GM18868 (cell line): Measurements from ENCODE around the gene MUL1.
"Not testable (repeated sequence)": the region's sequence is repeated elsewhere in the genome, so short reads cannot be mapped to it uniquely, and the experiment has no call there.

Experiments
- ATAC-seq: cut with Tn5 transposase; IDR thresholded peaks from one replicate; pipeline ENCODE4 v1.9.1; 2021; ENCODE audit warnings: mild to moderate bottlenecking, moderate library complexity; ENCODE audit not compliant: unreplicated experiment

The MUL1 gene

GRCh38 chr1:20507564-20508410 is at the start of gene MUL1:
TSS of gene MUL1 (minus strand) at chr1:20508151. CDS start at chr1:20508024, 127 bp downstream.
- ATAC-seq = peak; percentile 79

DNA sequence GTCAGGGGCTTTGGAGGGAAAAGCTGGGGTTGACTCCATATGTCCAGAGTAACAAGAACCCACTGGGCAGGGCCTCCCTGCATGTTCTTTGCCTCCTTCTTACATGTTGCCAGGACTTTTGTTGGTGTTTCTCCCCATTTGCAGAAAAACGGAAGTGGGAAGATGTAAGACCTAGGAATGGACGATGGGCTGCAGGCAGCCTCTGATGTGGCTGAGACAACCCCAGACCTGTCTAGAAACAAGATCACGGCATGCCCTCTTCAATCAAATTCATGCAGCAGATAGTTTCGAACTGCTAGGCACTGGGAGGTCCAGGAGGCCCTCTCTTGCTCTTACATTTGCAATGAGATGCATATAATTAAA is 47.8 kb upstream of the MUL1 start:
- ATAC-seq = no peak

DNA sequence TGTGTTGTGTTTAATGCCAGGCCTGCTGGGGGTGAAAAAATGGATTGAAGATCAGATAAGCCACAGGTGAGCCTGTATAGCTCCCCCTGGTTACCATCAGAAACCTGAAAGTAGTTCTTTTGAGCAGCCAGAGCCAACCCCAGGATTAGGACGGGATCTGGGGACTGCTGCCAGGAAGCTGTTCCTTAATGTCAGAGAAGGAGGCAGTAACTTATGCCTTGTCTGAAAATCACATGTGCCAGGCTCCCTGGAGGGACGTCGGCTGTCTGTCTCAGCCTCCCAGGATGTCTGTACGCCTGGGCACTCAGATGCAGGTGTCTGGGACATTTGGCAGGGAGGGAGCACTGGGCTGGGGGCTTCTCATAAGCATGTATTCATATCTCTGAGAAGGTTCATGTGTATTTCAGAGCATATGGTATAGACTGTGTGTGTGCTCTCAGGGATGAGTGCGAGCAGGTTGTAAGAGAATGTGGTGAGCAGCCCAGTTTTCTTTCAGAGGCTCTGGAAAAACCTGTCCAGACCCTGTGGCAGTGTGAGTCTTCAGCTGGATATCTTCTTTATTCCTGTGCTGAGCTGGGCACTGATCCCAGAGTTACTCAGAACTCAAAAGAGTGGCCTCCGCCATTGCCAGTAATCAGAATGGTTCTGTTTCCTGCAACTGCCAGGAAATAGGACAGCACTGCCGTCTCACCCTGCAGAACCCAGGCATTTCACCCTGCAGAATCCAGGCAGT is 47.2 kb upstream of the MUL1 start:
- no peak for ATAC-seq

DNA sequence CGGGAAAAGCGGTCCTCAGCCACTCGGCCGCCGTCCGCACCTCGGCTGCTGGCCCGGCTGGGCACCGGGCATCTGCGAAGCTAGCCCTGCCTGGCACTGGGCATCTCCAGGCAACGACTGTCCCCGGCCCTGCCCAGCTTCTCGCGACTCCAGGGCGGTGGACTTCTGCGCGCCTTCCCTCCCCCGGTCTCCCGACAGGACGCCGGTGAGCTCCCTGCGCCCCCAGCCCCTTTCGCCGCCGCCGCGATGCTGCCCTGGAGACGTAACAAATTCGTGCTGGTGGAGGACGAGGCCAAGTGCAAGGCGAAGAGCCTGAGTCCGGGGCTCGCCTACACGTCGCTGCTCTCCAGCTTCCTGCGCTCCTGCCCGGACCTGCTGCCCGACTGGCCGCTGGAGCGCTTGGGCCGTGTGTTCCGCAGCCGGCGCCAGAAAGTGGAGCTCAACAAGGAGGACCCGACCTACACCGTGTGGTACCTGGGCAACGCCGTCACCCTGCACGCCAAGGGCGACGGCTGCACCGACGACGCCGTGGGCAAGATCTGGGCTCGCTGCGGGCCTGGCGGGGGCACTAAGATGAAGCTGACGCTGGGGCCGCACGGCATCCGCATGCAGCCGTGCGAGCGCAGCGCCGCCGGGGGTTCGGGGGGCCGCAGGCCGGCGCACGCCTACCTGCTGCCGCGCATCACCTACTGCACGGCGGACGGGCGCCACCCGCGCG is 44.9 kb upstream of the MUL1 start:
- no peak for ATAC-seq

DNA sequence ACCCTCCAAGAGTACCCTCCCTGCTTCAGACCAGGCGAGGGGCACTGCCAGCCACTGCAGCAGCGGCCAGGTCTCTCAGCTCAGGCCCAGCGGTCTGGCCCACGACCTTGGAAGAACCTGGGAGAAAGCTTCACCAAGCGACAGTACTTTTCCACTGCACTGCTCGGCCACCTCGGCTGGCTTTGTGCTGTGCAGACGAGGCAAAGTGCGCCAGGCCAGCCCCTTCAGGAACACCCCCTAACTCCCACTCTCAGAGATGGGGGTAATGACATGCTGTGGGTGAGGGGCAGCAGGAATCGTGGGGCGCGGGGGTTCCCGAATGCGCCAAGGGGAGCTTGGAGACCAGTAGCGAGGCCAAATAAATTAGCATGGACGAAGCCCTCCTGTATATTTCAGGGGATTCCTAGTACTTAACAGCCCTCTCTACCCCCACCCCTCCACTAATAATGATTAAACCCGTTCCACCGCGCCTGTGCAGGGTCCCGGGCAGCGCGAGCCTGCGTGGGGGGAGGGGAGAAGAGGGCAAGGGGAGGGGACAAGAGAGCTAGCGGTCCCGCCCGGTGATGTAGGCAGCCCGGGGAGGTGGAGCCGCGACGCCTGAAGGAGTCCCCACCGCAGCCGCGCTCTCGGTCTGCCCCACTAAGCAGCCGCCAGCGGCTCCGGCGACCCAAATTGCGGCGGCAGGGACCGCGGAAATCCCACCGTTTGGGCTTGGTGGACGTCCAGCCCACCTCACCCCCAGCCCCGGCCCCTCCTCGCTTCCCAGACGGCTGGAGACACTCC is 44.2 kb upstream of the MUL1 start, which contains the start of gene FAM43B:
Gene FAM43B, plus strand, starts transcription at position 629 of the 783 bp plus-strand sequence. CDS start 401 bp downstream, outside the sequence.
- ATAC-seq = no peak

GRCh38 chr1:20551161-20551560 is 43.2 kb upstream of the MUL1 start:
- ATAC-seq = no peak

GRCh38 chr1:20546637-20547036 is 38.7 kb upstream of the MUL1 start:
- ATAC-seq = no peak

DNA sequence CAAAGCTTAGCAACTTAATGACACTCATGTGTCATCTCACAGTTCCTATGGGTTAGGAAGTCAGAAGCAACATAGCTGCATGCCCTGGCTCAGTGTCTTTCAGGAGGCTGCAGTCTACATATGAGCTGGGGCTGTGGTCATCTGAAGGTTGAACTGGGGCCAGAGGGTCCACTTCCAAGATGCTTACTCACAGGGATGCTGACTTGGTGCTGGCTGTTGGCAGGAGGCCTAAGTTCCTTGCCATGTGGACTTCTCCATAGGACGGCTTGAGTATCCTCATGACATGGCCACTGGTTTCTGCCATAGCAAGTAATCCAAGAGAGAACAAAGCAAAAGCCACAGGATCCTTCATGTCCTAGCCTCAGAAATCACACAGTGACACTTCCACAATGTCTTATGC is 32.3 kb upstream of the MUL1 start:
- no peak for ATAC-seq

GRCh38 chr1:20538760-20539551 is 31.0 kb upstream of the MUL1 start:
- ATAC-seq = no peak

DNA sequence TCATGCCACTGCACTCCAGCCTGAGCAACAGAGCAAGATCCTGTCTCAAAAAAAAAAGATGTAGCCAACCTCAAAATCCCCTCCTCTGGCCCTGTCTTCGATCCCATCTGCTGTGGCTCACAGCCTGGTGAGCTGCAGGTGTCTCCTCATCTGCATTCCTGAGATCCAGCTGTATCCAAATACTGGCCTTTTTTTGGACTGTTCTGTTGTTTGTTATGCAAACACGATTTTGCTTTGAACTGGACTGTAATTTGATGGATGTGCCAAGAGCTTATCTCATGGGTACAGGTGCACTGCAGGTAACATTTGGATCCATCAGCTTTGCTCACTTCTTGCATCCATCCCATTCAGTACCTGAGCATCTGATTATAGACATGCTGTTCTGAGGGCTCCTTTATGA is 30.3 kb upstream of the MUL1 start:
- ATAC-seq = no peak

DNA sequence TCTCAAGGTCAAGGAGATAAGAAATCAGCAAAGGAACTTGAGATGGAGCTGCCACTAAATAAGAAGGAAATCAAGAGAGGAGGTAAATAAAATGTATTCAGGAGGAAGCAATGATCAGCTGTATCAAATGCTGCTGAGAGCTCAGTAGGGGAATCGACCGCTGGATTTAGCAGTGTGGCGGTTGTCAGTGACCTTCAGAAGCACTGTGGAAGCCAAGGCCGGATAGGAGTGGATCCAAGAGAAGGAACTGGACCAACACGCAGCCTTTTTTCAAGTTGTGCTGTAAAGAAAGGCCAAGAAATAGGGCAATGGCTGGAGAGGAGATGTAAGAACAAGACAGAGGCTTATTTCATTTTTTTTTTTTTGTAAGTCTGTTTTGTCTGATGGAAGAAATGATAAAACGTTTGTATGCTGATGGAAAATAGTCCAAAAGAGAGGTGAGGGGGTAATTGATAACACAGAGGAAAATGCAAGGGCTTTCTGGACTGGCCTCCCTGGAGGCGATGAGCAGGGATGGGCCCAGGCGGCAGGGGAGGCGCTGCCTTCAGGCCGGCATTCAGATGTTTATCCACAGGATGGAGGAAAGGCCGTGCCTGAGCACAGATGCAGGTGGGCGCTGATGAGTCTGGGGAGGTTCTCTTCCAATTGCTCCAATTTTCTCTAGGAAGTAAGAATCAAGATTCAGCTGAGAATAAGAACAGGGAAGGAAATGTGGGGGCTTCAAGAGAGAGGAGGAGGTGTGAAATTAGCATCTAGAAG is 26.9 kb upstream of the MUL1 start:
- no peak for ATAC-seq

DNA sequence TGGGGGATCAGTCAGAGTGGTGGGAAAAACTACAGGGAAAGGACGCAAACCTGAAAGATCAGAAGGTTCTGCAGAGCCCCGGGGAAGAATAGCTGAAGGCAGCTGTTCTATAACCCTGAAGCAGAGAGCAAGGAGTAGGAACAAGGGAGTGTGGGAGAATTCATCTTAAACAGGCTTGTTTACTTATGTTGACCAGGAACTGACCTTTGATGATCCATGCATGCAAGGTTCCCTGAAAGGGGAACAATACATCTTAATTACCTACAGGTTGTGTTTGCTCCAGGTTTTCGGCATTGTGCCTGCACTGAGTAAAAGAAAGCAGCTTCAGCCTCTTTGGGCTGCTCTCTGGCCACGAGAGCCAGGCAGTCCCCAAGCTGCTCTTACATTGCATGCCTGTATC is 25.7 kb upstream of the MUL1 start:
- no peak for ATAC-seq

GRCh38 chr1:20530901-20531300 is 22.9 kb upstream of the MUL1 start:
- no peak for ATAC-seq

DNA sequence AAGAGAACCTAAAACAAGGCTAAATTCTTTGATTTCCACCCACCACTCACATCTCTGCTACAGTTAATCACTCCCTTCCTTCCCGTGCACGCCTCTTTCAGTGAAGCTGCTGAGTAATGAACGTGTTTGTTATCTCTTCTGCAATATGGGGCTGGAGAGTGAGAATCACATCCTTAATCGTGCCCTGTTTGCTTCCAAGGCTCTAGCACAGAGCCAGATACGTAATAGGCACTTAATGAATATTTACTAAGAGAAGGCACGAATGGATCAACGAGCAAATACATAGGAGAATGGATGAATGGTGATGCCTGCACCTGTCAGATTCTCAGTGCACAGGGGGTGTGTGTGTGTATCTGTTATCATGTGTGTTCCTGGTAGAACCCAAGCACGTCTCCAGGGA is 22.4 kb upstream of the MUL1 start:
- ATAC-seq = no peak

- no peak for ATAC-seq
Observed at GRCh38 chr1:20528221-20528620, 20.3 kb upstream of the MUL1 start.

DNA sequence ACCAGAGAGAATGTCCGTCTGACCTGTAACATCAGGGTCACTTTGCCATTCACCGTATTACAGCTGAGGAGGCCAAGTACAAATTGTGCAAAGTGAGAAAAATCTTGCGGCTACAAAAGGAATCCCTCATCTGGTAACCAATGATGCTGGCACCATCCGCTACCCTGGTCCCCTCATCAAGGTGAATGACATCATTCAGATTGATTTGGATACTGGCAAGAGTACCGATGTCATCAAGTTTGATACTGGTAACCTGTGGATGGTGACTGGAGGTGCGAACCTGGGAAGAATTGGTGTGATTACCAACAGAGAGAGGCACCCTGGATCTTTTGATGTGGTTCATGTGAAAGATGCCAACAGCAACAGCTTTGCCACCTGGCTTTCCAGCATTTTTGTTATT is 18.3 kb upstream of the MUL1 start:
- ATAC-seq = no peak

DNA sequence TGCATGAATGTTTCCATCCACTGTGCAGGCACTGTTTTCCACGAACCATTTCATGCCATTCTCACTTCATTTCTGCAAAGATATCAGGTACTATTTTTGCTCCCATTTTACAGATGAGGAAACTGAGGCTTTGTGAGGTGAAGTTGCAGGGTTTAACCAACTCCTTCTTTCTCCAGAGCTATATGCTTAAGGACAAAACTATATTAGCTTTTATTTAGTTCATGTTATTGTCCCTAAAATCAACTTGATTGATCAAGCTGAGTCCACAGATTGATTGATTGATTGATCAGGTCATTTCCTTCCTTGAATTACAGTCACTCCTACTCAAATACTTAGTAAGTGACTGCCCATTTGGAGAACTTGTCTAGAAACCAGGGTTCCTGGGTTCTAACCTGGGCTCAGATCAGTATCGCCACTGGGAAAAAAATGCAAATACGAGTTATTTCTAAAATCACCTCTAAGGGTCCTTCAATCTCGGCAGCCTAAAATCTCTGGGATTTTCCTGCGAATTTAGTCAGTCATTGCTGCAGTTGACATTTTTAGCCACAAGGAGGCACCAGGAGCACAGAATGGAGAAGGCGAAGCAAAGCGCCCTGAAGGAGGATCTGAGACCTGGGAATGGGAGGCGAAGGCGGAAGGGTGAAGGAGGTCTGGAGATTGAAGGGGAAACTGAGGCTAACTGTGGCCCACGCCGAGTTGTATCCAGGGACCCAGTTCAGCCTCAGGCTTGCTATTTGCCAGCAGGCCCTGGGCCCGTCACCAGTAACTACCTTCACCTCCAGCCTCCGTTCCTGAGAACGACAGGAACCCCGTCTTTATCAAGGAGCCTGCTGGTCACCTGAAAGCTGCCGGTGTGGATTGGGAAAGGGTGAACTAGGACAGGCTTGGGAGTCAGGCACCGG is 14.3 kb upstream of the MUL1 start:
- no peak for ATAC-seq

- not testable (repeated sequence) for ATAC-seq
Observed at GRCh38 chr1:20519609-20520262, 11.8 kb upstream of the MUL1 start.
